B cell (primary cell): ENCODE results near the gene ERGIC1.

Experiments used
- CTCF ChIP-seq: fragments of 200-600 bp; IDR thresholded peaks from one replicate; pipeline ENCODE4 v1.8.0; 2022; ENCODE audit warnings: antibody characterized with exemption, mild to moderate bottlenecking
- EZH2 ChIP-seq: IDR thresholded peaks from 2 replicates; pipeline ENCODE4 v1.6.1; 2012; ENCODE audit warnings: borderline replicate concordance, low read depth, mild to moderate bottlenecking, moderate library complexity, low read length; ENCODE audit not compliant: insufficient read depth, poor library complexity, severe bottlenecking

- no peak for TF ChIP-seq CTCF
- TF ChIP-seq EZH2: no peak
Observed at GRCh38 chr5:172973931-172974330, 139.9 kb downstream of the ERGIC1 start.
